ENCODE results near the gene PVR.

- TF ChIP-seq, protein P1, sequence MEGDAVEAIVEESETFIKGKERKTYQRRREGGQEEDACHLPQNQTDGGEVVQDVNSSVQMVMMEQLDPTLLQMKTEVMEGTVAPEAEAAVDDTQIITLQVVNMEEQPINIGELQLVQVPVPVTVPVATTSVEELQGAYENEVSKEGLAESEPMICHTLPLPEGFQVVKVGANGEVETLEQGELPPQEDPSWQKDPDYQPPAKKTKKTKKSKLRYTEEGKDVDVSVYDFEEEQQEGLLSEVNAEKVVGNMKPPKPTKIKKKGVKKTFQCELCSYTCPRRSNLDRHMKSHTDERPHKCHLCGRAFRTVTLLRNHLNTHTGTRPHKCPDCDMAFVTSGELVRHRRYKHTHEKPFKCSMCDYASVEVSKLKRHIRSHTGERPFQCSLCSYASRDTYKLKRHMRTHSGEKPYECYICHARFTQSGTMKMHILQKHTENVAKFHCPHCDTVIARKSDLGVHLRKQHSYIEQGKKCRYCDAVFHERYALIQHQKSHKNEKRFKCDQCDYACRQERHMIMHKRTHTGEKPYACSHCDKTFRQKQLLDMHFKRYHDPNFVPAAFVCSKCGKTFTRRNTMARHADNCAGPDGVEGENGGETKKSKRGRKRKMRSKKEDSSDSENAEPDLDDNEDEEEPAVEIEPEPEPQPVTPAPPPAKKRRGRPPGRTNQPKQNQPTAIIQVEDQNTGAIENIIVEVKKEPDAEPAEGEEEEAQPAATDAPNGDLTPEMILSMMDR (conservative IDR thresholded peaks at IDR 0.05; ENCODE audit: low read length) = no peak
- no peak for TF ChIP-seq EZH2phosphoT487 (IDR thresholded peaks at IDR 0.05; ENCODE audit: borderline replicate concordance)
Measured at GRCh38 chr19:44607049-44607448, 36.7 kb upstream of the PVR start.

Measured in Loucy (cell line).